ENCODE data around the gene PVRIG. TPM values are rescaled to one million over a fixed set of nuclear protein-coding genes. Genes with fewer than 3 reads are reported as not detected.

Gene PVRIG
- polyA plus RNA-seq, 1 donor from 2014 or later = 0.16 TPM

DNA sequence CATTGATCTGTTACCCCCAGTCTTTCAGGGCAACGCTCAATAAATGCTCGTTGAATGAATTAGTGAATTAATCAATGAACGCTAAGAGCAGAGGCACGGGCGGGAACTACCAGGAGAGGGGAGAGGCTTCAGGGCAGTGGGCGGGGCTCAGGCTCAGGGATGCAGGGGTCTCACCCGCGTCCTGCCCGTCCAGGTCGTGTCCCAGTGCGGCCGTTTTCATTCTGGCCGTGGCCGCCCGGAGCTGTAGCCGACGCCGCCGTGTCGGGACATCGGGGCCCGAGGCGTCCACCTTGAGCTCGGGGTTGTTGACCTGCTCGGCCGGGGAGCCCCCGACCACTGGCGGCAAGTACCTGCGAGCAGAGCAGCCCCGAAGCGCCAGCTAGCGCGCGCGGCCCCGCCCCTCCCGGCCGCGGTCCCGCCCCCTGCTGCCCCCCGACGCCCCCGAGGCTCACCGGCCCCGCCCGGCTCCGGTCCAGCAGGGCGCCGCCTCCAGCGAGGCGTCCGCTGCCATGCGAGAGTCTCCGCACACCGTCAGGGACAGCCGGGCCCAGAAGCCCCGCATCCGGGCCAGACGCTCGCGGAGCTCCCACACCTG is 48.6 kb upstream of the PVRIG start:
- Histone ChIP-seq H3K27ac (ENCODE audit: low read length) (no peak overlapping the region), H3K36me3 (ENCODE audit: insufficient read depth, low read length) (no peaks in the 10 kb centered on the region), H3K4me3 (ENCODE audit: low read length) (peak overlapping the region; percentile 56), H3K9me2 (ENCODE audit: insufficient read depth, low read length) (no peaks in the 10 kb centered on the region), H3K27me3 (ENCODE audit: insufficient read depth, low read depth, low read length) (no peaks in the 10 kb centered on the region), H3K4me2 (ENCODE audit: low read length) (no peak overlapping the region), H4K20me1 (ENCODE audit: insufficient read depth) (no peaks in the 10 kb centered on the region), H2AFZ (ENCODE audit: low read depth, low read length) (no peak overlapping the region), H3K79me2 (replicated peaks; ENCODE audit: insufficient read depth, low read length) (peaks cover 12% of the 10 kb centered on the region), H3K9ac (ENCODE audit: low read length) (peak overlapping the region; percentile 14), H3K9me3 (ENCODE audit: low read length) (no peaks in the 10 kb centered on the region), H3F3A (ENCODE audit: insufficient read depth, low read length, poor library complexity, severe bottlenecking) (no peaks in the 10 kb centered on the region)
- no peak for TF ChIP-seq RAD21 (conservative IDR thresholded peaks at IDR 0.05)
- TF ChIP-seq MXI1 (conservative IDR thresholded peaks at IDR 0.05; ENCODE audit: poor library complexity, severe bottlenecking) = no peak
- no peak for TF ChIP-seq TAF1 (IDR thresholded peaks at IDR 0.05; ENCODE audit: low read depth)
- TF ChIP-seq EP300 (conservative IDR thresholded peaks at IDR 0.05; ENCODE audit: poor library complexity, severe bottlenecking) = no peak
- no peak for TF ChIP-seq EZH2 (IDR thresholded peaks at IDR 0.05; ENCODE audit: borderline replicate concordance, insufficient read depth, low read length, poor library complexity, severe bottlenecking)
- TF ChIP-seq, protein P1, sequence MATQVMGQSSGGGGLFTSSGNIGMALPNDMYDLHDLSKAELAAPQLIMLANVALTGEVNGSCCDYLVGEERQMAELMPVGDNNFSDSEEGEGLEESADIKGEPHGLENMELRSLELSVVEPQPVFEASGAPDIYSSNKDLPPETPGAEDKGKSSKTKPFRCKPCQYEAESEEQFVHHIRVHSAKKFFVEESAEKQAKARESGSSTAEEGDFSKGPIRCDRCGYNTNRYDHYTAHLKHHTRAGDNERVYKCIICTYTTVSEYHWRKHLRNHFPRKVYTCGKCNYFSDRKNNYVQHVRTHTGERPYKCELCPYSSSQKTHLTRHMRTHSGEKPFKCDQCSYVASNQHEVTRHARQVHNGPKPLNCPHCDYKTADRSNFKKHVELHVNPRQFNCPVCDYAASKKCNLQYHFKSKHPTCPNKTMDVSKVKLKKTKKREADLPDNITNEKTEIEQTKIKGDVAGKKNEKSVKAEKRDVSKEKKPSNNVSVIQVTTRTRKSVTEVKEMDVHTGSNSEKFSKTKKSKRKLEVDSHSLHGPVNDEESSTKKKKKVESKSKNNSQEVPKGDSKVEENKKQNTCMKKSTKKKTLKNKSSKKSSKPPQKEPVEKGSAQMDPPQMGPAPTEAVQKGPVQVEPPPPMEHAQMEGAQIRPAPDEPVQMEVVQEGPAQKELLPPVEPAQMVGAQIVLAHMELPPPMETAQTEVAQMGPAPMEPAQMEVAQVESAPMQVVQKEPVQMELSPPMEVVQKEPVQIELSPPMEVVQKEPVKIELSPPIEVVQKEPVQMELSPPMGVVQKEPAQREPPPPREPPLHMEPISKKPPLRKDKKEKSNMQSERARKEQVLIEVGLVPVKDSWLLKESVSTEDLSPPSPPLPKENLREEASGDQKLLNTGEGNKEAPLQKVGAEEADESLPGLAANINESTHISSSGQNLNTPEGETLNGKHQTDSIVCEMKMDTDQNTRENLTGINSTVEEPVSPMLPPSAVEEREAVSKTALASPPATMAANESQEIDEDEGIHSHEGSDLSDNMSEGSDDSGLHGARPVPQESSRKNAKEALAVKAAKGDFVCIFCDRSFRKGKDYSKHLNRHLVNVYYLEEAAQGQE (IDR thresholded peaks at IDR 0.05; ENCODE audit: borderline replicate concordance) = no peak
- no peak for TF ChIP-seq CTCF (IDR thresholded peaks at IDR 0.05; ENCODE audit: poor library complexity, severe bottlenecking)
- TF ChIP-seq SMC3 (conservative IDR thresholded peaks at IDR 0.05; ENCODE audit: poor library complexity) = no peak
- TF ChIP-seq POLR2AphosphoS5 (IDR thresholded peaks at IDR 0.05) = no peak

GRCh38 chr7:100171840-100172239 is 47.9 kb upstream of the PVRIG start:
- Histone ChIP-seq H4K20me1 (ENCODE audit: insufficient read depth) (no peaks in the 10 kb centered on the region), H3K4me2 (ENCODE audit: low read length) (no peak overlapping the region), H3K79me2 (replicated peaks; ENCODE audit: insufficient read depth, low read length) (peaks cover 19% of the 10 kb centered on the region), H3K9me2 (ENCODE audit: insufficient read depth, low read length) (no peaks in the 10 kb centered on the region), H3K27ac (ENCODE audit: low read length) (no peak overlapping the region), H3K4me3 (ENCODE audit: low read length) (peak overlapping the region; percentile 56), H3K9ac (ENCODE audit: low read length) (peak overlapping the region; percentile 14), H3F3A (ENCODE audit: insufficient read depth, low read length, poor library complexity, severe bottlenecking) (no peaks in the 10 kb centered on the region), H3K36me3 (ENCODE audit: insufficient read depth, low read length) (no peaks in the 10 kb centered on the region), H3K9me3 (ENCODE audit: low read length) (no peaks in the 10 kb centered on the region), H2AFZ (ENCODE audit: low read depth, low read length) (no peak overlapping the region), H3K27me3 (ENCODE audit: insufficient read depth, low read depth, low read length) (no peaks in the 10 kb centered on the region)
- TF ChIP-seq MXI1 (conservative IDR thresholded peaks at IDR 0.05; ENCODE audit: poor library complexity, severe bottlenecking) (no peak), SMC3 (conservative IDR thresholded peaks at IDR 0.05; ENCODE audit: poor library complexity) (no peak), EZH2 (IDR thresholded peaks at IDR 0.05; ENCODE audit: borderline replicate concordance, insufficient read depth, low read length, poor library complexity, severe bottlenecking) (no peak), EP300 (conservative IDR thresholded peaks at IDR 0.05; ENCODE audit: poor library complexity, severe bottlenecking) (no peak), TAF1 (IDR thresholded peaks at IDR 0.05; ENCODE audit: low read depth) (no peak), POLR2AphosphoS5 (IDR thresholded peaks at IDR 0.05) (no peak), RAD21 (conservative IDR thresholded peaks at IDR 0.05) (no peak), CTCF (IDR thresholded peaks at IDR 0.05; ENCODE audit: poor library complexity, severe bottlenecking) (no peak)
- TF ChIP-seq, protein P1 (IDR thresholded peaks at IDR 0.05; ENCODE audit: borderline replicate concordance) = no peak

Data from neural cell (in vitro differentiated cells).